CD4-positive, alpha-beta memory T cell (primary cell): ENCODE data around the gene CALR. TPM values are rescaled to one million over a fixed set of nuclear protein-coding genes. Genes with fewer than 3 reads are reported as not detected.

ENCODE experiments used
- CTCF ChIA-PET: fragments of 350-600 bp; sonication (Branson Sonifier 250); formaldehyde crosslinking; loops from one replicate; lab custom pipeline; 2021; ENCODE audit warnings: inconsistent platforms; ENCODE audit not compliant: partially characterized antibody; lab: Charles Lee
- POLR2A ChIA-PET: fragments of 350-600 bp; sonication (Branson Sonifier 250); formaldehyde crosslinking; loops from one replicate; lab custom pipeline; 2021; ENCODE audit not compliant: partially characterized antibody; lab: Charles Lee
- DNase-seq, 5 donors: peaks; one replicate each; pipeline versions ENCODE4 v3.0.0 to v3.0.0-alpha.2; 2020 to 2022; ENCODE audit warnings: mixed read lengths in 1 of 5
- H3K27ac ChIP-seq: one replicate; pipeline ENCODE4 v1.7.0; 2013; ENCODE audit warnings: low read depth, low read length
- H3K27me3 ChIP-seq: 2 replicates; pipeline ENCODE4 v1.7.0; 2013; ENCODE audit warnings: mild to moderate bottlenecking, low read length, moderate library complexity; ENCODE audit not compliant: insufficient read depth
- H3K36me3 ChIP-seq: 2 replicates; pipeline ENCODE4 v1.7.0; 2013; ENCODE audit warnings: mild to moderate bottlenecking, low read length, moderate library complexity; ENCODE audit not compliant: insufficient read depth
- H3K4me1 ChIP-seq: 2 replicates; pipeline ENCODE4 v1.7.0; 2013; ENCODE audit warnings: mild to moderate bottlenecking, low read length, moderate library complexity; ENCODE audit not compliant: insufficient read depth
- H3K4me3 ChIP-seq, 2 donors: one replicate each; pipeline ENCODE4 v1.7.0; 2013; ENCODE audit warnings: low read length in 2 of 2, mild to moderate bottlenecking in 1 of 2
- H3K9me3 ChIP-seq, 2 donors: one replicate each; pipeline ENCODE4 v1.7.0; 2013; ENCODE audit warnings: low read length in 2 of 2, control low read depth in 1 of 2; ENCODE audit not compliant: control insufficient read depth in 1 of 2
- H3K27ac Mint-ChIP-seq, 7 donors: one replicate each; pipeline ENCODE4 v1.8.0; 2020 to 2021; ENCODE audit warnings: mixed read lengths in 7 of 7, mild to moderate bottlenecking in 6 of 7, inconsistent platforms in 3 of 7, moderate library complexity in 3 of 7
- H3K27me3 Mint-ChIP-seq, 2 donors: one replicate each; pipeline ENCODE4 v1.8.0; 2020 to 2021; ENCODE audit warnings: mixed read lengths in 2 of 2
- H3K36me3 Mint-ChIP-seq, 2 donors: one replicate each; pipeline ENCODE4 v1.8.0; 2020 to 2021; ENCODE audit warnings: mixed read lengths in 2 of 2, inconsistent platforms in 1 of 2, mild to moderate bottlenecking in 1 of 2
- H3K4me1 Mint-ChIP-seq, 4 donors: one replicate each; pipeline ENCODE4 v1.8.0; 2020 to 2021; ENCODE audit warnings: mixed read lengths in 4 of 4, mild to moderate bottlenecking in 1 of 4
- H3K4me3 Mint-ChIP-seq, 8 donors: one replicate each; pipeline ENCODE4 v1.8.0; 2020 to 2021; ENCODE audit warnings: mixed read lengths in 8 of 8, mild to moderate bottlenecking in 7 of 8, moderate library complexity in 6 of 8, inconsistent platforms in 3 of 8
- H3K9me3 Mint-ChIP-seq, 8 donors: one replicate each; pipeline ENCODE4 v1.8.0; 2020 to 2021; ENCODE audit warnings: mixed read lengths in 8 of 8, mild to moderate bottlenecking in 5 of 8, inconsistent platforms in 3 of 8, moderate library complexity in 1 of 8
- intact Hi-C: fragments of 100-400 bp; cut with micrococcal nuclease; formaldehyde crosslinking; loops from one replicate; pipeline ENCODE4 v1.15.1; 2023
- polyA plus RNA-seq, 2 donors: library from polyadenylated mRNA; unstranded; fragments of 300-500 nt; fragmentation: Illumina TruSeq; gene quantifications; one replicate each; pipeline ENCODE4 v1.2.3, GENCODE V29; 2021
- total RNA-seq, 2 experiments: library from RNA; stranded (reverse); gene quantifications; one replicate each; pipeline ENCODE4 v1.2.3, GENCODE V29; 2021

The CALR gene
- total and polyA plus RNA-seq, 4 experiments from 2014 or later = 87.5 to 499 (median 318) TPM

DNA sequence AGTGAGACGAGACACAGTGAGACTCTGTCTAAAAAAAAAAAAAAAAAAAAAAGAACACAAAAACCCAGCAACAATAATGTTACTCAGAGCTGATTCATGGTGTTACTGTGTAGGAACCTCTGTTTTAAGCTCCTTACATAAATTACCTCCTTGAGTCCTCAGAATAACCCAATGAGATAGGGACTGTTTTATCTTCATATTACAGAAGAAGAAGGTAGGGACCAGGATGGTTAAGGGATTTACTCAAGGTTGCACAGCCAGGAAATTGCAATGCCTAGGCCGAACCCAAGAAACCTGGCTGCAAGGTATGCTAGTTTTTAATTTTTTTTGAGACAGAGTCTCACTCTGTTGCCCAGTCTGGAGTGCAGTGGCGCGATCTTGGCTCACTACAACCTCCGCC, 29.5 kb downstream of the CALR start:
- Histone ChIP-seq H3K9me3 (no peaks in the 10 kb centered on the region), H3K4me1 (peaks cover 4% of the 10 kb centered on the region), H3K4me3 (no peak overlapping the region), H3K27me3 (no peaks in the 10 kb centered on the region), H3K36me3 (no peaks in the 10 kb centered on the region), H3K27ac (no peak overlapping the region)
- CTCF ChIA-PET = interaction anchor here (0.7 to 1.8 kb wide), 12 partner anchors 8 to 1812 kb away, joined by 3 to 12 read pairs (median 4); partner anchors contain the start of gene DNASE2
- H3K4me1 Mint-ChIP-seq = peaks cover 5 to 10% (median 6%) of the 10 kb centered on the region in 4 donors
- no peak overlapping the region for H3K4me3 Mint-ChIP-seq
- peaks cover 0 to 2% of the 10 kb centered on the region in 2 donors for H3K27me3 Mint-ChIP-seq
- H3K36me3 Mint-ChIP-seq = no peaks in the 10 kb centered on the region
- H3K9me3 Mint-ChIP-seq = no peaks in the 10 kb centered on the region
- intact Hi-C loops = no loop called here
- H3K27ac Mint-ChIP-seq = no peak overlapping the region
- DNase-seq = no peak
- POLR2A ChIA-PET = no interaction called here

- no peak within 1 kb of the TSS for H3K27ac ChIP-seq
- peaks cover 0 to 2% of the 10 kb centered on the region in 2 donors for H3K27me3 Mint-ChIP-seq
- CTCF ChIA-PET = interaction anchor here (0.9 to 1.1 kb wide), 2 partner anchors 92 to 293 kb away, joined by 3 read pairs; no protein-coding TSS in a partner anchor
- H3K27me3 ChIP-seq = no peaks in the 10 kb centered on the region
- no peak within 1 kb of the TSS for H3K4me3 Mint-ChIP-seq
- intact Hi-C loops = no loop called here
- H3K4me3 ChIP-seq = no peak within 1 kb of the TSS
- peaks cover 4% of the 10 kb centered on the region for H3K4me1 ChIP-seq
- POLR2A ChIA-PET = no interaction called here
- H3K9me3 ChIP-seq = no peaks in the 10 kb centered on the region
- no peak for DNase-seq
- H3K4me1 Mint-ChIP-seq = peaks cover 5 to 10% (median 6%) of the 10 kb centered on the region in 4 donors
- H3K36me3 Mint-ChIP-seq = no peaks in the 10 kb centered on the region
- no peaks in the 10 kb centered on the region for H3K36me3 ChIP-seq
- no peaks in the 10 kb centered on the region for H3K9me3 Mint-ChIP-seq
- no peak within 1 kb of the TSS for H3K27ac Mint-ChIP-seq
Measured at GRCh38 chr19:12969292-12969988, 31.0 kb downstream of the CALR start, which contains the start of gene DAND5. TSS of gene DAND5 (plus strand) at chr19:12969576. CDS start at chr19:12969661, 85 bp downstream.

DNA sequence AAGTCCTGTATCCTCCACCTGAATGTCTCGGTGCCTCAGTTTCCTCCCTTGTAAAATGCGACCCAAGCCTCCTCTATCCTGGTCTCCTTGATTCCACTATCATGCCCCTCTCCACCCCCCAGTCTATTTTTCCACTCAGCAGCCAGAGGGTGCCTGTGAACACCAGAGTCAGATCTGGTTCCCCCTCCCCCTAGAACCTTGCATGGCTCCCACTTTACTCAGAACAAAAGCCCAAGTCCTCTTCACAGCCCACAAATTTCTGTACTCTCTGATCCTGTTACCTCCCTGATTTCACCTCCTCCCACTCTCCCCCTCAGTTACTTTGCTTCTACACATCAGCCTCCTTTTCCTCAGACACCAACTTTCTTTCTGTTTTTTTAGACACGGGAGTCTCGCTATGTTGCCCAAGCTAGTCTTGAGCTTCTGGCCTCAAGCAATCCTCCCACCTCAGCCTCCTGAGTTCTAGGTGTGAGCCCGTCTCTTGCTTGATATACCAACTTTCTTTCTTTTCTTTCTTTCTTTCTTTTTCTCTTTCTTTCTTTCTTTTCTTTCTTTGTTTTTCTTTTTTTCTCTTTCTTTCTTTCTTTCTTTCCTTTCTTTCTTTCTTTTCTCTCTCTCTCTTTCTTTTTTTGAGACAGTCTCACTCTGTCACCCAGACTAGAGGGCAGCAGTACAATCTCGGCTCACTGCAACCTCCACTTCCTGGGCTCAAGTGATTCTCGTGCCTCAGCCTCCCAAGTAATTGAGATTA, 31.8 kb downstream of the CALR start:
- no peaks in the 10 kb centered on the region for H3K36me3 ChIP-seq
- no peak overlapping the region for H3K27ac Mint-ChIP-seq
- no peak overlapping the region for H3K4me3 ChIP-seq
- H3K36me3 Mint-ChIP-seq = no peaks in the 10 kb centered on the region
- H3K4me1 ChIP-seq = peaks cover 4% of the 10 kb centered on the region
- no peak for DNase-seq
- POLR2A ChIA-PET = no interaction called here
- no peak overlapping the region for H3K4me3 Mint-ChIP-seq
- no peaks in the 10 kb centered on the region for H3K27me3 ChIP-seq
- CTCF ChIA-PET = no interaction called here
- no peaks in the 10 kb centered on the region for H3K9me3 Mint-ChIP-seq
- intact Hi-C loops = no loop called here
- no peaks in the 10 kb centered on the region for H3K9me3 ChIP-seq
- peaks cover 0 to 2% of the 10 kb centered on the region in 2 donors for H3K27me3 Mint-ChIP-seq
- H3K27ac ChIP-seq = no peak overlapping the region
- peaks cover 0 to 4% (median 2%) of the 10 kb centered on the region in 4 donors for H3K4me1 Mint-ChIP-seq

DNA sequence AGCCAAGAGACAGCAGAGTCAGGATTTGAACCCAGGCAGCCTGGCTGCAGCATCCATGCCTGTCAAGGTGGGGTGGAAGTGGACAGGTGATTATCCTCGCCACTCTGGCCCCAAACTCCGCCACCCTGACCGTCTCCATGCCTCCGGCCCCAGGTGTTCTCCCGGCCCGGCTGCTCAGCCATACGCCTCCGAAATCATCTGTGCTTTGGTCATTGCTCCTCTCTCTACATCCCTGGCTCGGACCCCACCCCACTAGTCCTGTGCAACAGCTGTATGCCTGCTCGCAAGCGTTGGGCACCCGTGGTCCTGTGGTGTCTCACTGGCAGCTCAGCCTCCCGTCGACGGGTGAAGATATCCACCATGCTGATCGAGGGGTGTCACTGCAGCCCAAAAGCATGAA, 34.8 kb downstream of the CALR start:
- Histone ChIP-seq H3K27ac (no peak overlapping the region), H3K9me3 (no peaks in the 10 kb centered on the region), H3K4me3 (no peak overlapping the region), H3K4me1 (no peaks in the 10 kb centered on the region), H3K36me3 (no peaks in the 10 kb centered on the region), H3K27me3 (no peaks in the 10 kb centered on the region)
- intact Hi-C loops = no loop called here
- Mint-ChIP-seq H3K27me3 (peaks cover 6 to 8% of the 10 kb centered on the region in 2 donors), H3K4me1 (peaks cover 0 to 7% (median 3%) of the 10 kb centered on the region in 4 donors), H3K27ac (peak overlapping the region in 1 of 7 donors; percentile 12), H3K4me3 (no peak overlapping the region), H3K36me3 (no peaks in the 10 kb centered on the region), H3K9me3 (no peaks in the 10 kb centered on the region)
- POLR2A ChIA-PET = interaction anchor here (1.2 kb wide), 1 partner anchor 123 kb away, joined by 4 read pairs; no protein-coding TSS in a partner anchor
- CTCF ChIA-PET = interaction anchor here (1.3 to 15.7 kb wide), 2 partner anchors 8 to 88 kb away, joined by 8 to 248 read pairs; no protein-coding TSS in a partner anchor
- DNase-seq = no peak

GRCh38 chr19:12974301-12975220, 36.2 kb downstream of the CALR start:
- intact Hi-C loops = no loop called here
- CTCF ChIA-PET = interaction anchor here (1.3 to 15.7 kb wide), 2 partner anchors 9 to 86 kb away, joined by 8 to 248 read pairs; no protein-coding TSS in a partner anchor
- Histone ChIP-seq H3K36me3 (no peaks in the 10 kb centered on the region), H3K9me3 (no peaks in the 10 kb centered on the region), H3K4me3 (no peak overlapping the region), H3K27me3 (no peaks in the 10 kb centered on the region), H3K27ac (no peak overlapping the region), H3K4me1 (no peaks in the 10 kb centered on the region)
- Mint-ChIP-seq H3K4me3 (no peak overlapping the region), H3K27me3 (peaks cover 7 to 8% of the 10 kb centered on the region in 2 donors), H3K36me3 (no peaks in the 10 kb centered on the region), H3K9me3 (no peaks in the 10 kb centered on the region), H3K27ac (no peak overlapping the region), H3K4me1 (peaks cover 0 to 7% (median 3%) of the 10 kb centered on the region in 4 donors)
- DNase-seq = no peak
- POLR2A ChIA-PET = interaction anchor here (1.2 to 2.1 kb wide), 2 partner anchors 9 to 122 kb away, joined by 4 to 6 read pairs; no protein-coding TSS in a partner anchor

GRCh38 chr19:12975221-12975741, 36.9 kb downstream of the CALR start:
- Mint-ChIP-seq H3K4me3 (no peak overlapping the region), H3K36me3 (no peaks in the 10 kb centered on the region), H3K9me3 (no peaks in the 10 kb centered on the region), H3K27me3 (peaks cover 7 to 8% of the 10 kb centered on the region in 2 donors), H3K27ac (no peak overlapping the region), H3K4me1 (peaks cover 0 to 7% (median 3%) of the 10 kb centered on the region in 4 donors)
- H3K4me1 ChIP-seq = no peaks in the 10 kb centered on the region
- H3K4me3 ChIP-seq = no peak overlapping the region
- ChIA-PET POLR2A (interaction anchor here (2.1 kb wide), 1 partner anchor 10 kb away, joined by 6 read pairs; no protein-coding TSS in a partner anchor), CTCF (interaction anchor here (1.2 to 15.7 kb wide), 3 partner anchors 8 to 86 kb away, joined by 4 to 248 read pairs (median 45); no protein-coding TSS in a partner anchor)
- no peaks in the 10 kb centered on the region for H3K9me3 ChIP-seq
- no peaks in the 10 kb centered on the region for H3K27me3 ChIP-seq
- no peak overlapping the region for H3K27ac ChIP-seq
- DNase-seq = no peak
- intact Hi-C loops = no loop called here
- no peaks in the 10 kb centered on the region for H3K36me3 ChIP-seq
